Calu3 (cell line): ENCODE measurements around the gene ROCK2. TPM values are rescaled to one million over a fixed set of nuclear protein-coding genes. Genes with fewer than 3 reads are reported as not detected.

ENCODE experiments used
- BruUV-seq: library from RNA; stranded (reverse); fragments of 400-500 nt; replicated peaks from 2 replicates; lab custom pipeline; 2021; lab: Mats Ljungman, UMichigan
- CTCF ChIA-PET: fragments of 300-600 bp; sonication (Branson Sonifier 250); formaldehyde crosslinking; loops from one replicate; lab custom pipeline; 2022; ENCODE audit warnings: antibody characterized with exemption; lab: Charles Lee
- DNase-seq: peaks from one replicate; pipeline ENCODE4 v3.0.0; 2022
- H3K27ac Mint-ChIP-seq: one replicate; pipeline ENCODE4 v1.8.0; 2022; ENCODE audit warnings: mixed read lengths; ENCODE audit not compliant: unreplicated experiment
- H3K27me3 Mint-ChIP-seq: one replicate; pipeline ENCODE4 v1.8.0; 2022; ENCODE audit warnings: mixed read lengths; ENCODE audit not compliant: unreplicated experiment
- H3K36me3 Mint-ChIP-seq: one replicate; pipeline ENCODE4 v1.8.0; 2022; ENCODE audit warnings: mild to moderate bottlenecking, moderate library complexity, mixed read lengths; ENCODE audit not compliant: insufficient read depth, unreplicated experiment
- H3K4me1 Mint-ChIP-seq: one replicate; pipeline ENCODE4 v1.8.0; 2022; ENCODE audit warnings: mild to moderate bottlenecking, low read depth, mixed read lengths; ENCODE audit not compliant: unreplicated experiment
- H3K4me3 Mint-ChIP-seq: one replicate; pipeline ENCODE4 v1.8.0; 2022; ENCODE audit warnings: mild to moderate bottlenecking, low read depth, moderate library complexity, mixed read lengths; ENCODE audit not compliant: unreplicated experiment
- H3K9me3 Mint-ChIP-seq: one replicate; pipeline ENCODE4 v1.8.0; 2022; ENCODE audit warnings: low read depth, mixed read lengths; ENCODE audit not compliant: unreplicated experiment
- intact Hi-C: fragments of 100-400 bp; cut with micrococcal nuclease; formaldehyde crosslinking; loops from one replicate; pipeline ENCODE4 v1.10.0; 2022; ENCODE audit not compliant: unreplicated experiment
- total RNA-seq: library from RNA; stranded (reverse); gene quantifications from 2 replicates; pipeline ENCODE4 v1.2.3, GENCODE V29; 2022
- TF ChIP-seq, protein P1 (sequence below): fragments of 200-600 bp; IDR thresholded peaks from one replicate; pipeline ENCODE4 v1.8.0; 2022; ENCODE audit warnings: antibody characterized with exemption; ENCODE audit not compliant: unreplicated experiment

Gene ROCK2
- total RNA-seq, 1 experiment from 2014 or later: 35.3 TPM

DNA sequence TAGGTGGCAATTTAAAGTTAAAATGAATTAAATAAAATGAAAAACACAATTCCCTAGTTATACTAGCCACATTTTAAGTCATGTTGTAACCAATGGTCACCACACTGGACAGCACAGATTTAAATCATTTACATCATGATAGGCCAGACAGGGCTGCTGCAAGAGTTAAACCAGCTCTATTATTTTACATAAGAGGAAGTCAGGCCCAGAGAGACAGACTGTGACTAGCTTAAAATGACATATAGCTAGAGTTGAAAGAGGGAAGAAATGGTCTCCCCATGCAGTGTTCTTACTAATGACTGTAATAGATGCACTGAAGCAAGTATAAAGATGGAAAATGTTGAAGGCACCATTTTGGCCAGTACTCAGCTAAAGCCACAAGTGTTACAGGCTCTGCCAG is 119.5 kb downstream of the ROCK2 start:
- DNase-seq: no peak
- H3K4me1 Mint-ChIP-seq: no peaks in the 10 kb centered on the region
- intact Hi-C loops: no loop called here
- H3K36me3 Mint-ChIP-seq: peaks cover 10% of the 10 kb centered on the region
- no peak overlapping the region for H3K4me3 Mint-ChIP-seq
- no TSS peak for BruUV-seq
- no peaks in the 10 kb centered on the region for H3K27me3 Mint-ChIP-seq
- no peaks in the 10 kb centered on the region for H3K9me3 Mint-ChIP-seq
- CTCF ChIA-PET: no interaction called here
- TF ChIP-seq, protein P1, sequence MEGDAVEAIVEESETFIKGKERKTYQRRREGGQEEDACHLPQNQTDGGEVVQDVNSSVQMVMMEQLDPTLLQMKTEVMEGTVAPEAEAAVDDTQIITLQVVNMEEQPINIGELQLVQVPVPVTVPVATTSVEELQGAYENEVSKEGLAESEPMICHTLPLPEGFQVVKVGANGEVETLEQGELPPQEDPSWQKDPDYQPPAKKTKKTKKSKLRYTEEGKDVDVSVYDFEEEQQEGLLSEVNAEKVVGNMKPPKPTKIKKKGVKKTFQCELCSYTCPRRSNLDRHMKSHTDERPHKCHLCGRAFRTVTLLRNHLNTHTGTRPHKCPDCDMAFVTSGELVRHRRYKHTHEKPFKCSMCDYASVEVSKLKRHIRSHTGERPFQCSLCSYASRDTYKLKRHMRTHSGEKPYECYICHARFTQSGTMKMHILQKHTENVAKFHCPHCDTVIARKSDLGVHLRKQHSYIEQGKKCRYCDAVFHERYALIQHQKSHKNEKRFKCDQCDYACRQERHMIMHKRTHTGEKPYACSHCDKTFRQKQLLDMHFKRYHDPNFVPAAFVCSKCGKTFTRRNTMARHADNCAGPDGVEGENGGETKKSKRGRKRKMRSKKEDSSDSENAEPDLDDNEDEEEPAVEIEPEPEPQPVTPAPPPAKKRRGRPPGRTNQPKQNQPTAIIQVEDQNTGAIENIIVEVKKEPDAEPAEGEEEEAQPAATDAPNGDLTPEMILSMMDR: no peak
- no peak overlapping the region for H3K27ac Mint-ChIP-seq

DNA sequence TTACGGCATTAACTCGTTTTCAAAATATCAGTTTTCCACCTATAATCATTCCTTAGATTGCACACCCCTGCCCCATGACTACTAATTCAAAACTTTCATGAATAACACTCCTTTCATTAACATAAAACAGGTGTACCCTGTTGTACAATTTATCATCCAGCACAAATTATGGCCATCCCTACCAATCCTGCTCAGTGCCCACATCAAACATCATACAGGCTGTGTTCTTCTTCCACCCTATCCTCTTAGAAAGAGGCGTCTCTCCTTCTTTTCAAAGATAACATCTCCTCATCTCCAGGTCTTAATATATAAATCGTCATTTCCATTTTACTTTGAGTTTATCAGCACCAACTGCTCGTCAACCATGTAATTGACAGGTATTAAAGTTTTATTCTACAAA is 121.6 kb downstream of the ROCK2 start:
- H3K4me3 Mint-ChIP-seq: no peak overlapping the region
- TF ChIP-seq, protein P1: no peak
- H3K27me3 Mint-ChIP-seq: no peaks in the 10 kb centered on the region
- H3K27ac Mint-ChIP-seq: no peak overlapping the region
- no TSS peak for BruUV-seq
- H3K36me3 Mint-ChIP-seq: peaks cover 10% of the 10 kb centered on the region
- CTCF ChIA-PET: interaction anchor here (0.5 kb wide), 1 partner anchor 483 kb away, joined by 3 read pairs; no protein-coding TSS in a partner anchor
- no peak for DNase-seq
- H3K4me1 Mint-ChIP-seq: no peaks in the 10 kb centered on the region
- intact Hi-C loops: no loop called here
- no peaks in the 10 kb centered on the region for H3K9me3 Mint-ChIP-seq

DNA sequence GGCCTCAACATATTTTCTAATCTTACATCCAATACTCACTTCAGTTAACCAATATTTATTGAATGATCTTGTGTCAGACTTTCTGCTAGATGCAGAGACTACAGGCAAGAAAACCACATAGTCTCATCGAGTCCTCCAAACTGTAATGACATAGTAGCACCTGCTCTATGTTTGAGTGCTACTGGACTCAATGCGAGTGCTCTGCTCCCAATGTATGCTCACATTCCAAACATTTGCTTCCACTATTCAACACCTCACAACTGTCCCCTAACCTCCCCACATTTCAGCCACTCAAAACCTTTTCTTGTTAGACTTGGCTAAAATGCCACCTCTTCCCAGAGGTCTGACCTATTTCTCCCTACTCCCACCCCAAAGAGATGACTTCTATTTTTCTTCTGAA is 124.0 kb downstream of the ROCK2 start:
- TF ChIP-seq, protein P1: no peak
- H3K36me3 Mint-ChIP-seq: peaks cover 5% of the 10 kb centered on the region
- no peaks in the 10 kb centered on the region for H3K9me3 Mint-ChIP-seq
- H3K4me1 Mint-ChIP-seq: no peaks in the 10 kb centered on the region
- H3K4me3 Mint-ChIP-seq: no peak overlapping the region
- BruUV-seq: no TSS peak
- no peak overlapping the region for H3K27ac Mint-ChIP-seq
- intact Hi-C loops: no loop called here
- H3K27me3 Mint-ChIP-seq: no peaks in the 10 kb centered on the region
- CTCF ChIA-PET: no interaction called here
- no peak for DNase-seq

DNA sequence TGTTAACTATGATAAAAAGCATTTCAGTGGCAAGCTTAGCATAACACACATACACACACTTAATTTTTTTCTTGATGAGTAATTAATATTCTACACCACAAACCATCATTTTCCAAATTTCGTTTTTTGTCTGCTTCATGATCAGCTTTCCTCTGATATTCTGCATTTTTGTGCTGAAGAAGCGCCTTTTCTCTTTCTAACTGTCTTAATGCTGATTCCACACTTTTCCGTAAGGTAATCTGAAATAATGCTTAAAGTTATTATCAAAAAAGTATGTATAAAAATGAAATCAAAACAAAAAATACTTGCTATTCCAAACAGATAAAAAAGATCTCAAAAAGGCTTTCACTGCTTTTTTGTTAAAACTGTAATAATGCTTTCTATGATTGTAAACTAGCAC is 129.0 kb downstream of the ROCK2 start:
- CTCF ChIA-PET: interaction anchor here (0.7 kb wide), 1 partner anchor 8 kb away, joined by 3 read pairs; no protein-coding TSS in a partner anchor
- Mint-ChIP-seq H3K36me3 (peaks cover 2% of the 10 kb centered on the region), H3K27me3 (no peaks in the 10 kb centered on the region), H3K4me3 (no peak overlapping the region), H3K9me3 (no peaks in the 10 kb centered on the region), H3K27ac (no peak overlapping the region), H3K4me1 (no peaks in the 10 kb centered on the region)
- intact Hi-C loops: no loop called here
- TF ChIP-seq, protein P1: no peak
- BruUV-seq: no TSS peak
- no peak for DNase-seq
